PC-3 (cell line): Measurements from ENCODE around the gene PBOV1.

Experiments
- CTCF ChIP-seq: fragments of 300-600 bp; sonication (generic); conservative IDR thresholded peaks from 2 replicates; pipeline ENCODE4 v1.5.1; 2017; ENCODE audit warnings: antibody characterized with exemption, low read depth, mild to moderate bottlenecking, low read length
- EZH2 ChIP-seq: fragments of 300-600 bp; sonication (generic); IDR thresholded peaks from one replicate; pipeline ENCODE4 v1.6.1; 2017; ENCODE audit warnings: antibody characterized with exemption, mild to moderate bottlenecking, low read length; ENCODE audit not compliant: unreplicated experiment
- EZH2phosphoT487 ChIP-seq: fragments of 300-600 bp; sonication (generic); IDR thresholded peaks from 2 replicates; pipeline ENCODE4 v1.6.1; 2018; ENCODE audit warnings: mild to moderate bottlenecking, antibody characterized with exemption, low read length, borderline replicate concordance

- TF ChIP-seq CTCF, result no peak
- no peak for TF ChIP-seq EZH2
- no peak for TF ChIP-seq EZH2phosphoT487
Observed at GRCh38 chr6:138255443-138255842, 37.2 kb upstream of the PBOV1 start.
